CD4-positive, alpha-beta T cell treated with Interferon alpha-2 for 1 hour (primary cell): Measurements from ENCODE around the gene TYROBP.
A peak's percentile ranks its signal among the peaks of the same experiment; 100 is the strongest.
"Not testable (repeated sequence)": the region's sequence is repeated elsewhere in the genome, so short reads cannot be mapped to it uniquely, and the experiment has no call there.

Experiments
- DNase-seq, 2 donors: peaks; one replicate each; pipeline ENCODE4 v3.0.0-alpha.2; 2020 to 2022

Gene TYROBP

GRCh38 chr19:35898499-35898809 lies 9.6 kb downstream of the TYROBP start:
- DNase-seq: no peak

- no peak for DNase-seq
These were observed 10.2 kb downstream of the TYROBP start for GRCh38 chr19:35897706-35898451.

GRCh38 chr19:35896643-35897040 lies 11.5 kb downstream of the TYROBP start:
- no peak for DNase-seq

GRCh38 chr19:35895911-35896642 lies 12.0 kb downstream of the TYROBP start:
- DNase-seq: no peak

- DNase-seq: no peak
These were observed 13.8 kb downstream of the TYROBP start for GRCh38 chr19:35894342-35894741.

GRCh38 chr19:35891819-35892218 lies 16.3 kb downstream of the TYROBP start:
- not testable (repeated sequence) for DNase-seq

- no peak for DNase-seq
These were observed 17.9 kb downstream of the TYROBP start for GRCh38 chr19:35890113-35890650.

- DNase-seq: no peak
These were observed 18.6 kb downstream of the TYROBP start for GRCh38 chr19:35889370-35890112.

GRCh38 chr19:35888398-35888797 lies 19.7 kb downstream of the TYROBP start:
- no peak for DNase-seq

GRCh38 chr19:35887197-35887596 lies 20.9 kb downstream of the TYROBP start:
- DNase-seq: no peak

GRCh38 chr19:35885904-35886303 lies 22.2 kb downstream of the TYROBP start:
- DNase-seq: no peak

GRCh38 chr19:35885225-35885738 lies 22.8 kb downstream of the TYROBP start:
- DNase-seq: no peak

- no peak for DNase-seq
These were observed 24.2 kb downstream of the TYROBP start for GRCh38 chr19:35883882-35884281.

- DNase-seq: peak; percentile 53 to 85
These were observed 25.8 kb downstream of the TYROBP start for GRCh38 chr19:35882114-35882832.

- peak; percentile 72 to 77 for DNase-seq
These were observed 28.3 kb downstream of the TYROBP start for GRCh38 chr19:35879770-35880317.

GRCh38 chr19:35879068-35879467 lies 29.0 kb downstream of the TYROBP start:
- DNase-seq: no peak

- no peak for DNase-seq
These were observed 33.6 kb downstream of the TYROBP start for GRCh38 chr19:35874392-35874930.

- no peak for DNase-seq
These were observed 35.9 kb downstream of the TYROBP start for GRCh38 chr19:35872180-35872579.

GRCh38 chr19:35871611-35872010 lies 36.5 kb downstream of the TYROBP start:
- no peak for DNase-seq

- DNase-seq: no peak
These were observed 37.3 kb downstream of the TYROBP start for GRCh38 chr19:35870798-35871197.

GRCh38 chr19:35870124-35870736 lies 37.9 kb downstream of the TYROBP start:
- not testable (repeated sequence) for DNase-seq
